GM13976 (cell line): ENCODE results near the gene SGSH.
A peak's percentile ranks its signal among the peaks of the same experiment; 100 is the strongest.
"Not testable (repeated sequence)": the region's sequence is repeated elsewhere in the genome, so short reads cannot be mapped to it uniquely, and the experiment has no call there.

ENCODE experiments used
- DNase-seq: peaks from one replicate; pipeline ENCODE4 v3.0.0; 2012; ENCODE audit warnings: low spot score
- CTCF ChIP-seq: IDR thresholded peaks from 2 replicates; pipeline ENCODE4 v1.5.1; 2012; ENCODE audit warnings: borderline replicate concordance, mild to moderate bottlenecking; ENCODE audit not compliant: insufficient read depth; ENCODE audit errors: extremely low read depth, missing control alignments, control extremely low read depth
- in situ Hi-C: fragments of 300-500 bp; cut with MboI; formaldehyde crosslinking; loops from one replicate; pipeline ENCODE4 v1.12.0; 2022; ENCODE audit warnings: low sequenced_read_pairs, mixed read lengths, inconsistent platforms; ENCODE audit not compliant: unreplicated experiment

The SGSH gene

GRCh38 chr17:80260069-80260535 lies 40.0 kb upstream of the SGSH start:
- DNase-seq = peak; percentile 94
- in situ Hi-C loops = no loop called here
- TF ChIP-seq CTCF = no peak

- no peak for TF ChIP-seq CTCF
- in situ Hi-C loops = no loop called here
- no peak for DNase-seq
Observed at GRCh38 chr17:80259457-80260068, 39.4 kb upstream of the SGSH start.

- in situ Hi-C loops, DNase-seq: not testable (repeated sequence)
Observed at GRCh38 chr17:80258296-80258695, 38.2 kb upstream of the SGSH start.

- TF ChIP-seq CTCF = no peak
- in situ Hi-C loops = no loop called here
- no peak for DNase-seq
Observed at GRCh38 chr17:80257716-80258213, 37.6 kb upstream of the SGSH start.

GRCh38 chr17:80256034-80256350 lies 35.9 kb upstream of the SGSH start:
- in situ Hi-C loops = no loop called here
- TF ChIP-seq CTCF = no peak
- DNase-seq = no peak

GRCh38 chr17:80254396-80255251 lies 34.5 kb upstream of the SGSH start:
- in situ Hi-C loops = no loop called here
- peak; percentile 61 for DNase-seq
- TF ChIP-seq CTCF = no peak
